ENCODE results near the gene AKNA.

AKNA gene

GRCh38 chr9:114304416-114305188 is 83.2 kb downstream of the AKNA start:
- DNase-seq (ENCODE audit: low spot score) = no peak

GRCh38 chr9:114303977-114304376 is 83.8 kb downstream of the AKNA start:
- DNase-seq (ENCODE audit: low spot score) = no peak

- no peak for DNase-seq (ENCODE audit: low spot score)
Measured at GRCh38 chr9:114303571-114303970, 84.2 kb downstream of the AKNA start.

DNA sequence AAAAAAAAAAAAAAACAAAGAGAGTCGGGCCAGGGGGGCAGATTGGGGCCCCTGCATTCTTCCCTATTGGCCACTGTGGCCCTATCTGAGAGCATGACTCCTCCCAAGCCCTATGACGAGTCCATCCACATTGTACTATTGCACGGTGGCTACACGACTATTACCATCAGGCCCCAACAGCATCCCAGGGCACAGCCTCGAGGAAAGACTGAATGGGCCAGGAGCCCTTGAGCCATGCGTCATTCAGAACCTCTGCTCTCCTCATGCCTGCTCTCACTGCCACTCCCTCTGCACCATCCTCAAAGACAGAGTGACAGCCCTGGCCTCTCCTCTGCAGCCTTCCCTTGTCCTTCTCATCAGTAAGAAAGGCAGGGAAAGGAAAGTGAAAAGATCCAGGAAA is 85.1 kb downstream of the AKNA start:
- no peak for DNase-seq (ENCODE audit: low spot score)

DNA sequence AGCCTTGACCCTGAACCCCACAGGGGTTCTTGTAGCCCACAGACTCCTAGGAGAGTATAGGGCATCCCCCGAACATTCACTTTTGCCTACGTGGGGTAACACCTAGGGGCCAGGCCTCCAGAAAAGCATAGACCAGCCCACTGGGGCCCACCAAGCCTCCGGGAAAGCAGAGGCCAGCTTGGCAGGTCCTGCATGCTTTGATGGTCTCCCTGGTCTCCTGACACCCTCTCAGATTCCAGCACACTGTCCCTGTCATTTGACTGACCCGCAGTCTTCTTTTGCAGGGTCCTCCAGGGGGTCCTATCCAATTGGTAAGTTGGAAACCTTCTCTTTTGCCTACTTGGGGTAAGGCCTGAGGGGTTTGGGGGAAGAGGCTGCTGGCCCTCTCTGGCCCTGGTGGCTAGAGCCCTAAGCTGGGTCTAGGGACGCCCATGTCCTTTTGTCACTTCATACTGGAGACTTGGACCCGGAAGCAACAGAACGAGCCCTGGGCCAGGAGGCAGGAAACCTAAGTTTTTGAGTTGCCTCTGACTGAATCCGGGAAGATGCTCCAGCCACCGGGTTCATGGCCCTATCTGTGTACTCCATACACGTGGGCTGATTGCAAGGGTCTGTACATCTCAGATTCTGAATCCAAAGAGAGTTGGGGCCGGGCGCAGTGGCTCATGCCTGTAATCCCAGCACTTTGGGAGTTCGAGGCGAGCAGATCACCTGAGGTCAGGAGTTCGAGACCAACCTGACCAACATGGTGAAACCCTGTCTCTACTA is 85.8 kb downstream of the AKNA start:
- DNase-seq (ENCODE audit: low spot score) = no peak

- no peak for DNase-seq (ENCODE audit: low spot score)
Measured at GRCh38 chr9:114300846-114301797, 86.7 kb downstream of the AKNA start.

GRCh38 chr9:114300153-114300845 is 87.5 kb downstream of the AKNA start:
- no peak for DNase-seq (ENCODE audit: low spot score)

GRCh38 chr9:114299286-114300152 is 88.3 kb downstream of the AKNA start:
- DNase-seq (ENCODE audit: low spot score) = no peak

GRCh38 chr9:114296338-114296737 is 91.4 kb downstream of the AKNA start:
- no peak for DNase-seq (ENCODE audit: low spot score)

DNA sequence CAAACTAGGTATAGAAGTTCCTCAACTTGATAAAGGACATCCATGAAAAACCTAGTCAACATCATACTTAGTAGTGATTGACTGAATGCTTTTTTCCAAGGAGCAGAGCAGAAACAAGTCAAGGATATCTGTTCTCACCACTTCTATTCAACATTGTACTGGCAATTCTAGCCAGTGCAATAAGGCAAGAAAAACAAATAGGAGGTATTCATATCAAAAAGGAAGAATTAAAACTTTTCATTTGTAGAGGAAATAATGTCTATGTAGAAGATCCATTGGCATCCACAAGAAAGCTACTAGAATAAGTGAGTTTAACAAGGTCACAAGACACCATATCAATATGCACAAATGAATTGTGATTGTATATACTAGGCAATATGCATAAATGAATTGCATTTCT is 93.1 kb downstream of the AKNA start:
- no peak for DNase-seq (ENCODE audit: low spot score)

- no peak for DNase-seq (ENCODE audit: low spot score)
Measured at GRCh38 chr9:114291886-114292590, 95.7 kb downstream of the AKNA start.

DNA sequence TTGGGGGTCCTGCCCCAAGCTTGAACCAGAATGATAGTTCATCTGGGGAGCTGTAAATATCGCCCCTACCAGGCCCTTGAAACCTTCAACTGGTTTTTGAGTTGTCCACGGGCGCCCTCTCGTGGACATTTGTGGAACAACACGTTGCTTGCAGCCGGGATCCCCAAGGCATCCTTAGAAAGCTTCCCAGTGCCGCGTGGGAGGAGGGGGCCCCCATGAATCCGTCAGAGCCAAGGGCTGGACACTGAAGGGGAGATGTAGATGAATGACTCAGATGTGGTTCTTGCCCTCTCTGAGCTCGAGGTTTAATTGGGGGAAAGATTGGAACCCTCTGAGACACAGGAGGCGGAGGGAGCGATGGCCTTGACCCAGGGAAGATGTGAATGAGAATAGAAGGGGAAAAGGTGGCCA is 96.7 kb downstream of the AKNA start:
- DNase-seq (ENCODE audit: low spot score) = peak; percentile 83

GRCh38 chr9:114290561-114290986 is 97.2 kb downstream of the AKNA start:
- DNase-seq (ENCODE audit: low spot score) = no peak

GRCh38 chr9:114289571-114290481 is 98.0 kb downstream of the AKNA start:
- no peak for DNase-seq (ENCODE audit: low spot score)

GRCh38 chr9:114289106-114289505 is 98.7 kb downstream of the AKNA start:
- DNase-seq (ENCODE audit: low spot score) = no peak

DNA sequence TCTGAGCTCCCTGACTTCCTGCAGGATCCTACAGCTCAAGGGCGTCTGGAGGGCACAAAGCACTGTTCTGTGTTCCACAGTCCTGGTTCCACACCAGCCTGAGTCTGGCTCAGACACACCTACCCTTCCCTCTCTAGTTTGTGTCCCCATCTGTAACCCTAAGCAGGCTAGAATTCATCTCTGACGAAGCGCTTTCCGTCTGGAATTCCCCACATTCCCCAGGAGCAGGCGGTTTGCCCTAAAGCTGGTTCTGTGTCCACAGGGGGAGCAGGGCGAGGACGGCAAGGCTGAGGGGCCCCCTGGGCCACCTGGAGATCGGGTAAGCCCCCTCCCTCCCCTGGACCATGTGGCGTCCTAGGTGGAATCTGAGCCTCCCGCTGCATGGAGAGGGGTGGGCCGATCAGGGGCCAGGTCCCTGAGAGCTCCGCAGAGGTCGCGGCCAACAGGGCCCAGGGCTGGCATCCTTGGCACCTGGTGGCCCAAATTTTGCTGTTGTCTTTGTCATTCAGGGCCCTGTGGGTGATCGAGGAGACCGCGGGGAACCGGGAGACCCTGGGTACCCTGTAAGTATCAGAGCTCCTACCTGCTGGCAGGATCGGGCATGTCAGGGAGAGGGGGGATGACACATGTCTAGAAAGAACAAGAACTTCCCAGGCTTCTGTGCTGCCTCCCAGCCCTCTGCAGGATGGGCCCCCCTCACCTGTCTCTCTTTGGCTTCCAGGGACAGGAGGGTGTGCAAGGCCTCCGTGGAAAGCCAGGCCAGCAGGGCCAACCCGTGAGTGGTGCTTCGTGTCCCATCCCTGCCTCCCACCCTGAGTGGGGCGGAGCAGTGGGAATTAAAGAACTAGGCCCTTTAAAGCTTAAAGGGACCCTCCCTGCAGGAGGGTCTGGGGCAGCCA is 99.3 kb downstream of the AKNA start:
- peak; percentile 72 for DNase-seq (ENCODE audit: low spot score)

GRCh38 chr9:114287763-114288192 is 100.0 kb downstream of the AKNA start:
- DNase-seq (ENCODE audit: low spot score) = no peak

All from GM03348 (cell line).